Hippocampal formation (tissue), 2 donors: Measurements from ENCODE around the gene PSMB2.

Experiments used
- DNase-seq, 2 donors: peaks; one replicate each; lab custom pipeline; 2025; lab: John Stamatoyannopoulos, UW

PSMB2 gene

DNA sequence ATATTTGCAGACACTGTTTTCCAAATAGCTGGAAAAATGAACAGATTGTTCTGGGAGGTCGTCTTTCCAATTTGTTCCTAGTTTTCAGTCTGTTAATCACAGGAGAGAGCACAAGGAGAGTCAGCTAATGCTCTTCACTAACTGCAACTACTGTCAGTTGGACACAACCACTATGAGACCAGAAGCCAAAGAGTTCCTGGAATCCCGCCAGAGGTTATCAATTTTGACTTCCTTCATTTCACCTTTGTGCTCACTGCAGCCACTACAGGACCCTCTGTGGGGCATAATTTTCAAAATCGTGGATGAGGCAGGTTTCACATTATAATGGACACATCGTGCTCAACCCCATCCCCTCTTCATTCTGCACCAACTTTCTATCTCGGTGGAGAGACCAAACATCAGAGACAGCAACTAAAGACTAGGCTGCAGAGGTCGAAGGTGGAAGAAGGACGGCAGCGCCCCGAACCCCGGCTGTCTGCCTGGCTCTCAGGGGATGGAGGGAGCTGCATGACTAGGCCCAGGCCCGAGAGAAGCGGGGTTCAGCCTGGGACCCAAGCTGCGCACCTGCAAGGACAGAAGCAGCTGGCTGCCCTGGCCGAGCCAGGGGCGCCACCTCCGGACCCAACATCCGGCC, 84.7 kb downstream of the PSMB2 start:
- no peak for DNase-seq

DNA sequence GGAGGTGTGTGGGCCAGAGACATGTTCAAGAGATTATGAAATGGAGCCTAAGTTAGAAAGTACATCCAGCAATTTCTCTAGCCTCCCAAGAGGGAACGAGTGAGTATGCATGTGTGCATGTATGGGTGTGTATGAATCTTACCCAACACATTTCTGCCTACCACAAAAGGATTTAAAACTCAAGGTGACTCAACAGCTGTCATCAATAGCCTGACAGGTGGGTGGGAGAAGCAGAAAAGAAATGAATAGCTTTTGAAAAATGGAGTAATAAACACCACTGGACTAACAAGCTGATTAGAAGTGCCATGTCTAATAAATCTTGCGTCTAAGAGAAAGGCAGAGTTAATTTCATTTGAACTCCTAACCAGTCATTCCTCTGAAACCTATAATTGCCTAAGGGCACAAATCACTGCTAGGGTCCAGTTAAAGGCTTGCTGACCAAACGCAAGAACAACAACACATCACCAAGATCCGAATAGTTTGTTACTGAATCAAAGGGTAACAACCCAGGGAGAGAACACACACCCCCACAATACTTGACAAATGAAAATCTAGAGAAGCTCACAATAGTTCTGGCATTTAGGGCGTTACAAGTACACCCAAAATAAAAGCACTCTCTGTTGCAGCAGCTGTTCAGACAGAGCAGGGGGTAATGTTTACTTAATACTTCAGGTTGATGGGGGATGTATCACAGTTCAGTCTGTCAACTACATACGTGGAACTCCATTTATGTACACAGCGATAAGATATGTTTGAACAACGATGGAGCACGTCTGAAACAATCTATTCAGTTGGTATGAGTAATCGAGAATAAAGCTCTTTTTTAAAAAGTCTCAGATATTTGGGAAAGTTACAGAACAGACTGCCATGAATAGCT, 85.5 kb downstream of the PSMB2 start:
- DNase-seq, result no peak

DNA sequence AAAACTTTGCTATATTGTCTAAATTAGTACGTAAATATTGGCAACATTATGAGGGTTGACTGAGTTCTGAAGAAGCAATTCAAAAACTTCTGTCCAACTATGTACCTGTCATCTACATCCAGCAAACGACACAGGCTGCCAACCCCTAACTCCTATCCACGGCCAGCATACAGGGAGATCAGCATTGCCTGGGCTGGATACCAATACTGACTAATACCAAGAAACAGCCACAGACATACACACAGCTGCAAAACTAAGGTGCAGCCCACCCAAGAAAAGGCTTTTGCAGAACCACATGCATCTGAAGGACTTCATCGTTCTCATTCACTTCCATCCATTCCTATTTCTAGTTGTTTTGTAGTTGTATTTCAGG, 86.1 kb downstream of the PSMB2 start:
- no peak for DNase-seq

DNA sequence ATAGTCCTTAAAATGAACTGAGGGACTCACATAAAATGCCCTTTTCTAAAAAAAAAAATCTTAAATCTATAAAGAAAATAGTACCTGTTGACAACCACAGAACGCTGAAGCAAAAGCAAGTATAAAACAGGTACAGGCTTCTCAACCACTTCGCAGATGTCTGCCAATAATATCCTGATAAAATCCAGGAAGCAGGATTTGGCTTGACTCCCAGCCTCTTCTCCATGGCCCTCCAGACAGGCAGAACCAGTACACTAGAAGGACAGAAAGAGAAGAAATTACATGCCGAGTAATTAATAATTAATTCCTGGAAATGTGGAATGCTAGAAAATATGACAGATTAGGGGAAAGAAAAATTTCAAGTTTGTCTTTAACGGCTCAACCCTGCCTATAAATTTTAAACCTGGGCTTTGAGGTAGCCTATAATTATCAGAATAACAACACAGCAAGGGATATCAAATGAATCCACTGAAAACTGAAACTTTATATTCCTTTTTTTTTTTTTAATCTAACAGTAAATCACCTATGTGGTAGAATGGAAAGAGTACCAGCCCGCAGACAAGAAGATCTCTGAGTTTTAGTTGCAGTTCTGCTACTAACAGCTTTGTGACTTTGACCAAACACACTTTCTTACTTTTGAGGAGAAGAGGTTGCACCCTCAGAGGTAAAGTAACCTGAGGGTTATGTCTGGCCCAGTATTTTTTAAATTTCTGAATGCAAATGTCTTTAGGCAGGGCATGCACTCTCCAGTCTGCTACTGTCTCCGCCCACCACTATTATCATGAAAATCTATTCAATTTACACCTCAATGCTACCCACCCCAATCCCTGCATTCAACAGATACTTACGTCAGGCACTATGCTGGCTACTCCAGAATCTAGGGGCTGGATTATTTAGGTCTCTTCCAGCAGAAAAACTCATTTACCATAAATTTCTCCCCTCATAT, 86.8 kb downstream of the PSMB2 start:
- no peak for DNase-seq

DNA sequence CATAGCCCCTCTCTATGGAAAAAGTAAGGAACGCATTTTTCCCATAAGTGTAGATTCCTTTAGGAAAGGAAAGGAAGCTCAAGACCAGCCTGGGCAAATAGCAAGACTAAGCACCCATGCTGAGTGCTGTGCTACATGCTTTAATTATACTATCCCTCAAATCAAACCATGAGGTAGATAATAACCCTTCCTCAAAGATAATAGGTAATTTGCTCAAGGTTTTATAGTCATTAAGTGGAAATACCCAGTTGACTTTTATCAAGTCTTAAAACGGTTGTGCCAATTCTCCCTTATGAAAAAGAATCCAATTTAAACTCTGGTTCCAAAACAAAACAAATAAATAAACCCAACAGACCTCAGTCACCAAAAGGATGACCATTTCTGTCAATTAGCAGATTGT, 87.5 kb downstream of the PSMB2 start:
- no peak for DNase-seq
